Stimulated activated CD4-positive, alpha-beta T cell treated with anti-CD3 and anti-CD28 coated beads, Interleukin-1b, Interleukin-23, amount 100 ng/mL, for 48 hours (primary cell): Measurements from ENCODE around the gene BAG1.

ENCODE experiments used
- DNase-seq: peaks from one replicate; pipeline ENCODE4 v3.0.0-alpha.2; 2020

BAG1 gene

DNA sequence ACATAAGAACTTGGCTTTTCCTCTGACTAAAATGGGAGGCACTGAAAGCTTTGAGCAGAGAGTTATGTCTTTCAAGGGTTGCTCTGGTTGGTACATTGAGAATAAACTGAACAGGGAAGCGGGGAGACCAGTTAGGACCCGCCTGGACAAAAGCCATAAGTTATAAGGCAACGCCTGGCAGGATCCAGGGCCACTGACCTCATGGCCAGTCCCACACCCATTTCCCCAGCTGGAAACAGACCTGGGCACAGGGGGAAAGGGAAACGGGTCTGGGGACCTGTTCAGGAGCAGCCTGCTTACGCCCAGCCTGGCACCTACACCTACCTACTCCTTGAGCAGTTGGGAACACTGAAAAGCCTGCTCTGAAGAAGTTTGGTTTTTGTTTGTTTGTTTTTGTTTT is 23.2 kb downstream of the BAG1 start:
- DNase-seq: no peak

DNA sequence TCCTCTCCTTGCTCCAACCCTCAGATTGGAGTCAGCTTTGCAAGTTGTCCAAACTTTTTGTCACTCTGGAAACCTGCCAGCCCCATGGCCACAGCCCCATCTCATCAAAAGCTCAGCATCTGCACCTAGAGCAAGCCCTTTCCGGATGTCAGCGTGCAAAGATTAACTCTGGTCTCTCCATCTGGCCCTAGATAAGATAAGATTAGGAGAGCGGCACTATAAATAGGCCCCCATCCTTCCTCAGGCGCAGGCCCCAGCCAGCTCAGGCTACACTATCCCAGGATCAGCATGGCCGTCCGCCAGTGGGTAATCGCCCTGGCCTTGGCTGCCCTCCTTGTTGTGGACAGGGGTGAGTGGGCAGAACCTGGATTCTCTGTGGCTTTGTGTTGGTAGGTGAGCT is 24.6 kb downstream of the BAG1 start, which contains the start of gene SPINK4:
Gene SPINK4 (plus strand): TSS at position 247 of the 400 bp plus-strand sequence. CDS start 42 bp downstream, at position 289.
- no peak for DNase-seq

DNA sequence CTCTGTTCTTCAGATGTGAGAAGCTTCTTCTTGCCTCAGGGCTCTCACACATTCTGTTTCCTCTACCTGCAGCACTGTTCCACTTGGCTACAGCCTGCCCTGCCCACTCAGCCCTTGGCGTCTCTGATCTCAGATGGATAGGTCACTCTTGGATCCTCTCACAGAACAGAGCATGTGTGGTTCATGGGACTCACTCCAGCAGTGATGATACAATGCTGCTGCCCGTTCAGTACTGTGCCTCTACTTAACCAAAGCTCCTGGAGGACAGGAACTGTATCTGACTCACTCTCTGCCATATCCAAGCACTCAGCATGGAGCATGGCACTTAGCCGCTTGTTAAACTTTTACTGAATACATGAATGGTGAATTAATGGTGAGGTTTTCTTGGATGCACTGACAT is 27.9 kb downstream of the BAG1 start:
- DNase-seq: no peak

DNA sequence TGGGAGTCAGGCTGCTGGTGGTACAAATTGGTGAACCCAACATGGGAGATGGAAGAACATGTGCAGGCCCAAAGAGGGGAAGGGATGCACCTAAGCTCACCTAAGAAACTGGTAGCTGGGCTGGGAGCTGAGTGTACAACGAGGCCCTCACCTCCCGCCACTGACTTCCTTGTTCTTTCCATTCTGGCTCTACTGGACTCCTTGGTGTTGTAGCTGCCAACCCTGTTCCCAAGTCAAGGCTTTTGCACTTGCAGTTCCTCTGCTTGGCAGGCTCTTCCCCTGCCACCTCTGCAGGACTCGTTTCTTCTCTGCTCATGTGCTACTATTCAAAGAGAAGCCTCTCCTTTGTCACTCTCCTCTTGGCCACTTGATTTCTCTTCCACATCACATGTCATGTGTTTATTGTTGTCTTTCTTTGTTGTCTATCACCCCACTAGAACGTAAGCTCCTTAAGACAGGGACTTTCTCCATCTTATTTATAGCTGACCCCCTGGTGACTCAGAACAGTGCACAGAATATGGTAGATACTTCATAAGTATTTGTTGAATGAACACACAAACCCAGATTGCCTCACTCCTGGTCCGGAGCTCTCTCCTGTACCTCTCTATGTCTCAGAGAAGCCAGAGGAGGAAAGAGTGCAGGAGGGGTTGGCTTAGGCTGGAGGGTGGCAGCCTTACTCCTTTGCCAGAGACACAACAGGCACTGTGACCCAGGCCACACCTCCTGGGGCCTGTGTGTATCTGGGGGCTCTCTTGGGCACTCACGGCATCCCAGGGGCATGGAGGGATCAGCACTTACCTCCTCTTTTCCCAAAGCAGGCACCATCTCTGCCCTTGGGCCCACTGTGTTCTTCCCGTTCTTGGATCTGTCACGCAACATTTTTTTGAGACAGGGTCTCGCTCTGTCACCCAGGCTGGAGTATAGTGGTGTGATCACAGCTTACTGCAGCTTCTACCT is 29.7 kb downstream of the BAG1 start:
- no peak for DNase-seq

DNA sequence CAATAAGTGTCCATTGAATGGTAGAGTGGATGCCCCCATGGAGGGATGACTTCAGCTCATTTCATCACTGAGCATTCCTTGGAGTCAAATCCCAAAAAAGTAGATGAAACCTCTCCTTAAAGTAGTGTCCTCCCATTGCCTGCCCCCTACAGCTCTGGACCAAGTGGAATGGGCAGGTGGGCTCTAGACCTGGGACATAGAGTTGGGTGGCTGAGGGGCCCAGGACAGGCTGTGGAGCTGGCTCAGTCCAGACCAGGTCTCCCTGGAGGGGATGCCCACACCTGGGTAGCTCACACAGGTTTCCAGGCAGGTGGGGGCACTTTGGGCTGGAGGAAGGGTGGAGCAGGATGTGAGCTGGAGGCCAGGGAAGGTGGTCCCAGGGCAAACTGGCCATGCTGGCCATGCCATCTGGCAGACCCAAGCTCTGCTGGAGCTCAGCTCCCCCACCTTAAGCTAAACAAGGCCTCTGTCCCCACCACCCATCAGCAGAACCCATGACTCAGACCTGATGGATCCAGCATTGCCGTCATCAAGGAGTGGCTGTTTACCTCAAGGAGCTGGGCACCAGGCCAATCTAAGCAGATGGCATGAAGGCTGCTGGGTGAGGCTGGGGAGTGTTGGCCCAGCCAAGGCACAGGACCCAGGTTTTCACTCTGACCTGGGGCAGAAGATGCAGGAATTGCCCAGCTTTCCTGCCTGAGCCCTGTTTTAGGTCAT is 30.7 kb downstream of the BAG1 start:
- DNase-seq: peak; percentile 10

DNA sequence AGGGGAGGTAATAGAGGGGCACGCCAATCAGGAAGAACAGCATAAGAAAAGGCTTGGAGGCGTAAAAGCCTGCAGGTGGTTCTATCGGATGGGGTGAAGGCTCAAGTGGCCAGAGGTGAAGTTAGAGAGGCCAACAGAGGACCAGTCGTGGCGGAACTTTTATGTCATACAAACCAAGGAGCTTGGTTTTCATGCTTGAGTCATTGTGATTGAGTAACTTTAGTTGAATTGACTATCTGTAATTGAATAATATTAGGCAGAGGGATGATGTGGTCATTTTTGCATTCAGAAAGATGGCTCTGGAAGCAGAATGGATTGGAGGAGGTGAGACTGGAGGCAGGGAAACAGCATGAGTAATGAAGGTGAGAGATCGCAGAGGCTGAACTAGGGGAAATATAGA is 31.7 kb downstream of the BAG1 start:
- DNase-seq: no peak

DNA sequence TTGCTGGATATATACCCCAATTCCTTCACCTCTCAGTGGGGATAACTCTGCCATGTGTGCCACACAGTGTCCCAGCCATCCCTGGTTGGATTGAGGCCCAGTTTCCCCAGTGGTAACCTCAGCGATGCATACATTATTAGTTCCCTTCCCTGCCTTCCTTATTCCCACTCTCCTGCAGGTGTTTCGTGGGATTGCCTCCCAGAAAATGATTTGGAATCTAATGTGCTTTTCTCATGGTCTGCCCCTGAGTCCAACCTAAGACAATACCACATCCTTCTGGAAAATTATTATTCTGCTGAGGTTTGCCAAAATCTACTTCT is 32.9 kb downstream of the BAG1 start:
- DNase-seq: no peak

DNA sequence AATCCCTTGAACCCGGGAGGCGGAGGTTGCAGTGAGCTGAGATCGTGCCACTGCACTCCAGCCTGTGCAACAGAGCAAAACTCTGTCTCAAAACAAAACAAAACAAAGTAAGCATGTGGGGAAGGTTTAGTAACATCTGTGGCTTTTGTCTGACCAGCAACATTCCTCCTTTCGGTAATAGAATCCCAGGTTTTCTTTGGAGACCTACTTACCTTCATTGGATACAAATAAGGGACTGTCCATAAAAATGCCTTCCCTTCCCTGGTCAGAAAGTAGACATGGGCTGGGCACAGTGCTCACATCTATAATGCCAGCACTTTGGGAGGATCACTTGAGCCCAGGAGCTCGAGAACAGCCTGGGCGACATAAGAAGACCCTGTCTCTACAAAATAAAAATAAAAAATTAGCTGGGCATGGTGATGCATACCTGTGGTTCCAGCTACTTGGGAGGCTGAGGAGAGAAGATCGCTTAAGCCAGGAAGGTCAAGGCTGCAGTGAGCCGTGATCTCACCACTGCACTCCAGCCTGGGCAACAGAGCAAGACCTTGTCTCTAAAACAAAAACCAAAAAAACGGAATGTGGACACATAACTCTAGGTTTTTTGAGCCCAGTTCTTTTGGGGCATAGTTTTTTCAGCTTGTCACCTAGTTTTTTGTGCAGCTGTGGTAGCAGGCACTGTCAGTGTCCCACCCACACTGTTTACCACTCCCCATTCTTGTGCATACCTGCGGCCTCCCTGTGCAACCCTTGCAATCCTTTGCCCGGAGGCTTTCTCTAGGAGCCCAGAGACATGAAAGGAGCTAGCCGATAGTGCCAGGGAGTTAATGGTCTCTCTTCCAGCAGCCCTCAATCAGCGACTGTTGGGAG is 33.5 kb downstream of the BAG1 start:
- no peak for DNase-seq

DNA sequence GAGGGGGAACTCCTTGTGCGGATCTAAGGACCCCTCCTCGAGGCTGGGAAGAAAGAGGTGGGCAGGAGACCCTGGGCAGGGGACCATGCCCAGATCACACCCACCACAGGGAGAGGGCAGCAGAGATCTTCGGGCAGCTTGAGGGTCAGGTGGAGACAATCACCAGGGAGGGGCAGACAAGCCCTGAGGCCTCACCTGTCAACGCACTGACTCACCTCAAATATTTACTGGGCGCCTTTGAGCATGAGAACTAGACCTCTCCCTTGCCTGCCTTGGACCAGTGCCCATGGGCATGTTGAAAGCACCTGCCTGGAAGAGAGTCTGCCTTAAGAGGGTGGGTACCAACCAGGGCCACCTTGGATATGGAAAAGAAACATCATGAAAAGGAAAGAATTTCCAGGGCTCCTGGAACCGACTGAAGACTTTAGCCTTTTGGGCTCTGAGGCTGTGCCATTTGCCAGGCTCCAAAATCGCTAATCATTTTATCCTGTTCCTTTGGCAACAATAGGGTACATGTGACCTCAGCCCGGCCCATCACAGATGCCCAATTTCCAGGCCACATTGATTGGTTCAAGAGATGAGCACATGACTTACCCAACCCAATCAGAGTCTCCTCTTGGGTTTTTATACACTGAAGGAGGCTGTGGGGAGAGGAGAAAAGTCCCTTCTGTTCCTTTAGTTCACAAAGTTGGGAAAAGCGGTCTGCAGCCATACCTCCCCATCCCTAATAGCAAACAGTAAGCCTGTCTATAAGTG is 35.0 kb downstream of the BAG1 start:
- no peak for DNase-seq

DNA sequence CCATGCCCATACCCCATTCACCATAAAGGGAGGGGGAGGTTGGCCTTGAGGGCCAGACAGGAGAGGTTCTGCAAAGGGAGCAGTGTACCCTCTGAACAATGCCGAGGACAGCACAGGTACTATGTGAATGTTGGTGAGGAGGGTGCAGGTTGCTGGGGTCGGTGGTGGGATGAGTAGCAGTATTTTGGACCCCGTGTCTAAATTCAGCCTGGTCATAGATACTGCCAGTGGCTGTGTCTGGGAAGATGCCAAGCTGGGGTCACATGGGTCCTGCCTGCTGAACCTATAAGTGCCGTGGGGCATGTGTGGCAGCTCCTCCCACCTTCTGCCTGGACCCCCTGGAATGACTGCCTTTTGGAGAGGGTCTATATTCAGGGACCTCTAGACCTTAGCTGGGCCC is 35.9 kb downstream of the BAG1 start:
- no peak for DNase-seq

DNA sequence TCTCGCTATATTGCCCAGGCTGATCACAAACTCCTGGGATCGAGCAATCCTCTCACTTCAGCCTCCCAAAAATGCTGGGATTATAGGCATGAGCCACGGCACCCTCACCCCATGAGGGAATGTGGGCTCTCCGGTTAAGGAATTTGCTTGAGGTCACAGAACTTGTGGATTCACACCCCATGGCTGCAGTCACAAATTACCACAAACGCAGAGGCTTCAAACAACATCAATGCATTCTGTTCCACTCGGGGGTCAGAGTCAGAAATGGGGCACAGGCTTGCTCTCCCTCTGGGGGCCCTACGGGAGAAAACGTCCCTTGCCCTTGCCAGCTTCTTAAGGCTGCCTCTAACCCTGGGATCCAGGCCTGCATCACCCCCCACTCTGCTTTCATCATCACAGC is 36.8 kb downstream of the BAG1 start:
- no peak for DNase-seq

DNA sequence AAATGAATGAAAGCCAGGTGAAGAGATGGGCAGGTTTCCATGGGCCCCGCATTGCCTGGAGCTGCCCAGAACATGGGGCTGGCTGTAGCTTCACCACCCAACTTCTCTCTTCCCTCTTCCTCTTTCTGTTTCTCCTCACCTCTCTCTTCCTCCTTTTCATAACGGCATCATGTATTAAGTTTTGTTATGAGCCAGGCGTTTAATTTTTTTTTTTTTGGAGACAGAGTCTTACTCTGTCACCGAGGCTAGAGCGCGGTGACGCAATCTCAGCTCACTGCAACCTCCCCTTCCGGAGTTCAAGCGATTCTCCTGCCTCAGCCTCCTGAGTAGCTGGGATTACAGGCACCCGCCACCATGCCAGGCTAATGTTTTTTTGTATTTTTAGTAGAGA is 37.5 kb downstream of the BAG1 start:
- no peak for DNase-seq

DNA sequence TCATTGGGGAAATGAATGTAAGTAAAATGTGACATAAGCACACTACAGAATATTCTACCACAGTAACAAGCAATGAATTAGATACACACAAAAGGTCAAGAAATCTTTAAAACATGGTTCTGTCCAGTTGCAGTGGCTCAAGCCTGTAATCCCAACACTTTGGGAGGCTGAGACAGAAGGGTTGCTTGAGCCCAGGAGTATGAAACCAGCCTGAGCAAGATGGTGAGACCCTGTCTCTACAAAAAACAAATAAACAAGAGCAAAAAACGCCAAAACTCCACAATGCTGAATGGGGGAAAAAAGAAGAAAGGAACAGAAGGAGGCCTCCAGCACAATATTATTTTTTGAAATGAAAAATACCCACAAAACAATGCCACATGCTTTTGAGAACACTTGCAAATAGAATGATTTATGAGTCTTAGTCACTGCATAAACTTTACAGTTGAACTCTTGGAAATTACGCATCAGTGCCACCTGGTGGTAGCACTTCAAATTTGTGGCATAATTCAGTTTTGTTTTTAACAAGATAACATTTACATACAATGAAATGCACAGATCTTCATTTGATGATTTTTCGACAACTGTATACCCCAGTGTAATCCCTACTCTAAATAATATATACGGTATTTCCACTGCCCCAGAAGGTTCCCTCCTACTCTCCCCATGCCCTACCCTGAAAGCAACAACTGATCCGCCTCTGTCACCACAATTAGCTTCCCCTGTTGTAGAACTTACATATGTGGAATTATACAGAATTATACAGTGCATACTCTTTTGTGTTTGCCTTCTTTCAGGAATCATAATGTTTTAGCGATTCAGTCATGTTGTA is 39.0 kb downstream of the BAG1 start:
- peak; percentile 69 for DNase-seq

DNA sequence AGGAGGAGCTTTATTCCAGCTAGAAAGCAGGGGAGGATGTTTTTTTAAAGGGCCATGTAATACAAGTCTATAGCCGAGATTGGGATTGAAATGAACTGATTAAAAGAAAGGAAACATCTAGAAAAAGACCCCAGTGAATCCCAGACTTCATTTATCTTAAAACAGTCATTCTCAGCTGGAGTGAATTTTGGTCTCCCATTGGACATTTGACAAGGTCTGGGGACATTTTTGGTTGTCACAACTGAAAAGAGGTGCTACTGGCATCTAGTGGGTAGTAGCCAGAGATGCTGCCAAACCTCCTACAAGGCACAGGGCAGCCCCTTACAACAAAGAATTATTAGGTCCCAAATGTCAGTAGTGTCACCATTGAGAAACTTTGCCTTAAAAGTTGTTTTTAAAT is 40.8 kb downstream of the BAG1 start:
- DNase-seq: no peak

DNA sequence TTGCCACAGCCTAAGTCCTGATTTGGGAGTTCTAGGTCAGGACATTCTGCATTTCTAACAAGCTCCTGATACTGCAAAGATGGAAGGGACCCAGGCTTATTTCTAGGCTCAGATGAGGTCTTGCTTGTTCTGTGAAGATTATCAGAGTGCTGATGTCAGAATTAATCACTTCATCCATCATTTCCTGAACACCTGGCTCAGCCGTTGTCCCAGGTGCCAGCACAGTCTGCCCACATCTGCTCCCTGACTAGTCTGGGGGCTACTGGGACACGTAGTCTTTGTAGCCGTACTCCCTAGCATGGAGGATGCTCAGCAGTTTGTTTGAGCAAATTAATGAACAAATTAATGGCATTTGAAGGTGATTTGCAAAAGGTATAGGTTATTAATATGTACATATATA is 42.5 kb downstream of the BAG1 start:
- DNase-seq: no peak

DNA sequence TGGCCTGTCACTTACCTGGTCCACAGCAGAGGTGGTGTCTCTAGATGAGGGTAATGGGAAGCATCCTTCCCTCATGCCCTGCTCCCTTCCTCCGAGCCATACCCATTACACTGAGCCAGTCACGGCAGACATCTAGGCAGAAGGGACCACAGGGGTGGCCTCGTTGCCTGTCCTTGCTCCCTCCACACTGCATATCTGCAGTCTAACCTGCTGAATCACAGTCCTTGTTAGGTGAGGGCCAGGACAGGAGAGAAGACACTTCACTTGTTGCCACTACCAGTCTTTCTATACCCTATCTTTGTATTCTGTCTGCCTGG is 43.0 kb downstream of the BAG1 start:
- DNase-seq: no peak

DNA sequence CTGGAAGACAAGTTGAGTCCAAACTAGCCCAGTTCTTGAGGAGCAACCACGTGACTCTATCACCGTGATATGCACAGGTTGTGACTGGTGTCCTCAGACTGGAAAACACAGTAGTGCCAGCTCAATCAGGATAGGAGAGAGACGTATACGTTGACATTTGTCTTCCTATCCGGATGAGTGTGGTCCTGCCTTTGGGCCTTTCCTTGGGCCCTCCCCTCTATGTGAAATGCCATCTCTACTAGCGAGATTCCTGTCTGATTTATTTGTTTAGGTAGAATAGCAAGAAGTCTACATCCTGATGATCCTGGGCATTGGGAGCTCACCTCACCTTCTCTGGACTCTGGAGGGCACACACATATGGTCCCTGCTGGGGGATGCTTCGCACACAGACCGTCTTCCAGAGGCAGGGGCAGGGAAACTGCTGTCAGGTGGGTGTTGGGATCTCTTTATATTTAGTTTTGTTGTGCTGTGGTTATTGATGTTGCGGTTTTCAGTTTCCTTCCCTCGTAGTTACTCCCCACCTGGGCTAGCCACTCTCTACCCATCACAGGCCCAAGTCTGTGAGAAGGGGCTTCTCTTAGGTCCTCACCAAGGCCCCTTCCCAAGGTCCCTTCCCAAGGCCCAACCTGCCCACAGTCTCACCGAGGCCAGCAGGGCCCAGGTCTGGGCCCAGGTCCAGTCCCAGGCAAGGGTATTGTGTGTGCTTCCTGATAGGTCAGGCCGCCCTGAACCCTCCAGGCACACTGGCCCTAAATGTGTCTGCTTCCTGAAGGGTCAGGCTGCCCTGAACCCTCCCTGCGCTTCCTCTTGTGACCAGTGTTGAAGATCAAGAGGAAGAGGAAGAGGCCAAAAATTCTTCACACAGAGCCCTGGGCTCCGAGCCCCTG is 43.6 kb downstream of the BAG1 start:
- no peak for DNase-seq

DNA sequence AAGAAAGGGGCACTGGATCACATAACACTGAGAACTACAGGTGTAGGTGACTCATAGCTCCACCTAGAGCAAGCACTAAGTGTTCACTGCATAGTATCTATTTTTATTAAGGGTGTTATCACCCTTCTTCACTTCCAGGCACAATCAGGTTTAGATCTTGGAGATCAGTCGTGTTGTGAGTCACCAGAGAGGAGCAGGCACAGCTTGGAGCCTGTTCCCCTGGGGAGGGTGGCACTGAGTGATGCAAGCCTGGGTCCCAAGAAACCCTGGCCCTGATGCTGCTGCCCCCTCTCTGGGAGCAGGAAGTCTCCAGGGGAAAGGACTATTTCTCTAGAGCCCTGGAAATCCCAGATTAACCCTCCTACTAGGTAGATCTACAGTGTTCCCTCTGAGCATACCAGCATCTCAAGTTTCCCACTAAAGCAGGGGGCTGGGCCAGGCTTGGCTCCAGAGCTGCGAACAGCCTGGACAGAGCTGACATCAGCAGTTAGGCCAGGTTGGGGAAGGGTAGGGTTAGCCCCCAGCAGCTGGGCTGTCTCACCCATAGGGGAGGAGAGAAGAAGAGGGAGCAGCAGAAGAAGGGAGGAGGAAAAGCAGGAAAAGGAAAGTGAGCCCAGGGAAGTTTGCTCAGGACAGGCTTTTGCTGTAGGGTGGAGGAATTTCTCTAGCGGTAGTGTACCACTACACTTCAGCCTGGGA is 52.7 kb downstream of the BAG1 start:
- no peak for DNase-seq

DNA sequence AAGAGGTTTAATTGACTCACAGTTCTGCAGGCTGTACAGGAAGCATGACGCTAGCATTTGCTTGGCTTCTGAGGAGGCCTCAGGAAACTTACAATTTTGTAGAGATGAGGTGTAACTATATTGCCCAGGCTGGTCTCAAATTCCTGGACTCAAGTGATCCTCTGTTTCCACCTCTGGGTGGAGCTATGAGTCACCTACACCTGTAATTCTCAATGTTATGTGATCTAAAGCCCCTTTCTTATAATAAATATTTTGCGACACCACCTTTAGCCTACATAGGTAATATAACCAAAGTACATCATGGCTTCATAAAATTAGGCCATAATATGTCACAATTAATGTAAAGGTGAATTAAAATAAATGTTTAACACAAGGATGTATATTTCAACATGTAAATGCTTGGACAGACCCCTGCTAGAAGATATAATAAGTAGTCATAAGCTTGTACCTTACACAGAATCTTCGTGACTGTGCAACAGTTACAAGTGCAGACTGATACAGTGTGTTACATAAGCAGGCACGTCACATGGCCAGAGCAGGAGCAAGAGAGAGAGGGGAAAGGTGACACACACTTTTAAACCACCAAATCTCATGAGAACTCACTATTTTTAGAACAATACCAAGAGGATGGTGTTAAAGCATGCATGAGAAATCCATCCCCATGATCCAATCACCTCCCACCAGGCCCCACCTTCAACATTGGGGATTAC is 54.3 kb downstream of the BAG1 start:
- no peak for DNase-seq
